ENCODE measurements around the gene MSI2. TPM values are rescaled to one million over a fixed set of nuclear protein-coding genes. Genes with fewer than 3 reads are reported as not detected.

The MSI2 gene
- total RNA-seq, 1 donor from 2014 or later: 16.8 TPM

DNA sequence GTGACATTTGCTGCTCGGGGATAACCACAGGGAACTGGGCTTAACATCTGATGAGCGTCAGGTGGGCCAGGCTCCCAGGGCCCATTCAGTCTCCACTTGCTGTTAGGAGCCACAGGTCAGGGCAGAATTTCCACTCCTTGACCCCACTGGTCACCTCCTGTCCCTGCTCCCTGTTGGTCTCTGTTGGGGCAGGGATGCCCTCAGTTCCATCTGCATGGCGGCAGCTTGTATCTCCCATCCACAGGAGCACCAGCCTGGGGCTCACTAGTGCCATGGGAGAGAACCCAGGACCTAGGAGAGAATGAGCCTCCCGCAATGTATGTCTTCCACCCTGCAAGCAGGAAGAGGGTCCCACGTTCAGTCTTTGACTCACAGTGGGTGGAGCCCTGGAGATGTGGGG, 276.6 kb downstream of the MSI2 start:
- DNase-seq: no peak

DNA sequence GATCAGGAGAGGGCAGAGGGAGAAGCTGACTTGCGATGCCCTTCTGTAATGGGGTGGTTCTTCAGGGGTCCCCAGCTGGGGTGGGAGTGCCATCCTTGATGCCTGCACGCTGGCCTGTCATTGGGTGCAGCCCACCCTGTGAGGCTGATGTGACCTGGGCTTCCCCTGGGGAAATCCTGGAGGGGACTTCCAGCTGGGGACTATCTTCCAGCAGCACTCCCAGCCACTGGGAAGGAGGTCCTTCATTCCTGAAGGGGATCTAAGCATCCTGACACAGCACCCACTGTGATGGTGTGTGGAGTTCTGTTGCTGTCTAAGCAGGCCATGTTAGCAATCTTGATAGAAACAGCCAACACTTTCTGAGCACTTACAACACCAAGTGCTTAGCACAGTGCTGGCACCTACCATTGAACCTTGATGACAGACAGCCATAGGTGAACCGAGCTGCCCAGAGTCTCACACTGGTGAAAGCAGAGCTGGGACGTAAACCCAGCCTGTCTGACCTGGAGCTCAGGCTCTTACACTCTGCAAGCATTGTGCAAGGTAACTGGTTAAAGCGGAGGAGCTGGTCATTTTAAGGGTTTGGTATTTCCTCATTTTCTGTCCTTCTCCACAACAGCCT, 277.5 kb downstream of the MSI2 start:
- DNase-seq: no peak

DNA sequence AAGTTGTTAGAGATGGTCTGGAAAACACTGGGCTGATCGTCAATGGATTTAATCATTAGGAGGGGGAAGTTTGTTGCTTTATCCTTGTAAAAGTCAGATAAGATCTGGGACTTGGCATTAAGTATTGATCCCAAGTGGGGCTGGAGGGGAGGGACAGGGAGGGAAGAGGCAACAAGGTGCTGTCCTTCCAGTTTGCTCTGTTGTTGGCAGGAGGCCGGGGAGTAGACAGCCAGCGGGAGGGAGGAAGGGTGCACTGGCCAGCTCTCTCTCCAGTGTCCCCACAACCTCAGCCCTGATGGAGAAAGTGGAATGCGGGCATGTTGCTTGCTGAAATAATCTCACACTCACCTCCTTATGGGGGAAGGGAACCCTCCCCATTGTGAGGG, 278.5 kb downstream of the MSI2 start:
- no peak for DNase-seq

DNA sequence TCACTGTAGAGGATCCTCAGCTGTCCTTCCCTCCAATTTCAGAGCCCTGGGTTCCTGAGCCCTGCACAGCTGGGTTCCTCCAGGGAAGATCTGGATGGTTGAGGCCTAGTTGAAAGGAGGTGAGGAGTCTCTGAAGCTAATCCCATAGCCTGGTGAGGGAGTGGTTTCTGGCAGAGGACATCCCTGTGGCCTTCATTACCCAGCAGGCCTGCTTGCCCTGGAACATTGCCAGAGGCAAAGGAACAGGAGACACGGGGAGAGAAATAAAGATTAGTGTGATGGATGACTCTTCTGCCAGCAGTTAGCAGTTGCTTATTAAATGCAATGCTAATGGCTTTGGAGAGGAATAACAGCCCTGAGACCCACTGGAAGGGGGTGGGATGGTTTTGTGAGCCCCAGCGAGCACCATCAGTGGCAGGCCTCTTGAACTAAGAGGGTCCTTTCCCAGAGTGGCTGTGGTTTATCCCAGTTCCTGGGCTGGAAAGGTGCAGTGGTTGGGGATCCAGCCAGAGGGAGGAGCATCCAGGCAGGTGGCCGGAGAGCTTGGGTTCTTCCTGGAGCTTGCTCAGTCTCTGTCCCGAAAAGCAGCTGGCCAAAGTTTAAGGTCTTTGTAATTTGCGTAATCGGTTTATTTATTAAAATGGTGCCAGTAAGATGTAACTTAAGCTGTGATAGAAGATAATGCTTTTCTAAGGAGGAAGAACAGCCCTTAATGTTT, 279.1 kb downstream of the MSI2 start:
- no peak for DNase-seq

DNA sequence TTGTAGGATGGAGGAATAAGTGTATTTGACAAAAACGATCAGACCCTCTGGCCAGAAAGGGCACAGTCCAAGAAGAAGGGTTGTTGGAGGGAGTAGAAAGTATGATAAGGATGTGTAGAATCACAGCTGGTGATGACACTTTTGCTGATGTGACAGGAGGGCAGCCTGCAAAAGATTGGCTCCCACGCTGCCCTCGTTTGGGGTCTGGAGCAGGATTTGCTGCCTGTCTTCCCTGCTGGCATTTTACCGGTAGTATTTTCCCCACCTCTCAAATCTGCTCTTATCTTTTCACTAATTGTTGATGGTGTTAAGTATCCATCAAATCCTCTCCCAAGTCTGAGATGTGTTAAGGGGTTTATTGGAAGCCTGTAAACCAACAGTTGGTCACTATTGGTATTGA, 280.0 kb downstream of the MSI2 start:
- no peak for DNase-seq

DNA sequence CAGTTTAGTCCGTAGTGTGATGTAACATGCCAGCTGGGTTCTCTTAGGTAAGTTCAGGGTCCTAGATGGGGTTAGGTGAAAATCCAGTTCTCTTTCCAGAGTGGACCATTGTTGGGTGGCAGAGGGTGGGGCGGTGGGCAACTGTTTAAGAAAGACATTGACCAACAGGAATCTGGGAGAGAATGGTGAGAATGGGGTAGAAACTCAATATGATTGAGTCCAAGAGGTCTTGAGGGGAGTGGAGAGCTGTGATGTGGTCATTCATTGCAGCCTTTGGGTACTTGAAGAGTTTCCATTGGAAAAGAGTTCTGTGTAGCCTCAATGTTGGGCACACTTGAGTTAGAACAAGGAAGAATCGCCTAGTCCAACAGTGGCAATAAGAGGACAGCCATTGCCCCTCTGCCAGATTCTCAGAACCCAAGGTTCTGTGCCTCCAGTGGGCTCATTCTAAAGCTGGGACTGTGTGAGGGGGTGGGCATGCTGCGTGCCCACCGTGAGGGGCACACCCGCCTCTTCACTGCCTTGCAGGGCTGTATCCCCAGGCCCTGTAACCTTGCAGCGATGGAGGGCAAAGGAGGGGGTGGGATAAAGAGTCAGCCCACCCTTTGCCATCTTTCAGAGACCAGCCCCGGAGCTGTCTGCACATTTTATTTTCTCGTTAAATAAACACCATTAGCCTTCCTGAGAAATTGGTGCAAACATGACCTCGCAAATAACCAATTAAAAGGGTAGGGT, 280.6 kb downstream of the MSI2 start:
- DNase-seq: no peak

DNA sequence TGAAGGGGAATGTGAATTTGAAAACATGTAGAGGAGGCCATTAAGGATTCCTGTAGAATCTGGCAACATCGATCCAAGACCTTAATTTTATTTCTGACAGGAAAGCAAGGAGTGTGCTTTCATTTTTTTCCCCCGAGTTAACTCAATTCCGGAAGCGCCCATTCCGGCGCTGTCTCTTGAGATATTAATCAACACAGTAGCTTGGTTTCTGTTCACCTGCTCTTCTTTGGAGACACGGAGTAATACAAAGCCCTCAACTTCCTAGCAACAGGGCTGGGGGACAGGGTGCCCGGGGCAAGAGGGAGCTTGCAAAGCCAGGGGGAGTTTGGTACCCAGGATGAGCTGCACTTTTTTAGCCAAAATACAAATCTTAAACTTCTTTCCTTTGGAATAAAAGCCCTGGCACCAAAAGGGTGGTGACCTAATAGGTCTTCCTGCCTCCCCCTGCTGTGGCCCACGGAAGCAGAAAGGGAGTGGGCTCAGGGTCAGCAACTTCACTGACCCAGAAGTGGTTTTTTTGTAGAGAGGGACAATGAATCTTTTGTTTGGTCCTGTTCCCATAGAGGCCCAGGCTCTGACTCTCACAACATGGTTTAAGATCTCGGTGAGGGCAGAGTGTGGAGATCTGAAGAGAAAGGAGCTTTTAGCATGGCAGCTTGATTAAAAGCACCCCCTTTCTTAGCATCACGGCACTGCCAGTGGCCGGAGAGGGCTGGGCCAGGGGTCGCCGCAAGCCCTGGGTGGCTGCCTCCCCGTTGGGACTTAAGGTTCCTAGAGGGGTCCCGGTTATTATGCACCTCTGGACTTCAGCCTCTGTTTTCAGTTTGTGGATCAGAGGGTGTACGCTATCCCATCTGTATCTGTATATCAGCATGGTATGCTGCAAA, 281.4 kb downstream of the MSI2 start:
- DNase-seq: peak; percentile 34

DNA sequence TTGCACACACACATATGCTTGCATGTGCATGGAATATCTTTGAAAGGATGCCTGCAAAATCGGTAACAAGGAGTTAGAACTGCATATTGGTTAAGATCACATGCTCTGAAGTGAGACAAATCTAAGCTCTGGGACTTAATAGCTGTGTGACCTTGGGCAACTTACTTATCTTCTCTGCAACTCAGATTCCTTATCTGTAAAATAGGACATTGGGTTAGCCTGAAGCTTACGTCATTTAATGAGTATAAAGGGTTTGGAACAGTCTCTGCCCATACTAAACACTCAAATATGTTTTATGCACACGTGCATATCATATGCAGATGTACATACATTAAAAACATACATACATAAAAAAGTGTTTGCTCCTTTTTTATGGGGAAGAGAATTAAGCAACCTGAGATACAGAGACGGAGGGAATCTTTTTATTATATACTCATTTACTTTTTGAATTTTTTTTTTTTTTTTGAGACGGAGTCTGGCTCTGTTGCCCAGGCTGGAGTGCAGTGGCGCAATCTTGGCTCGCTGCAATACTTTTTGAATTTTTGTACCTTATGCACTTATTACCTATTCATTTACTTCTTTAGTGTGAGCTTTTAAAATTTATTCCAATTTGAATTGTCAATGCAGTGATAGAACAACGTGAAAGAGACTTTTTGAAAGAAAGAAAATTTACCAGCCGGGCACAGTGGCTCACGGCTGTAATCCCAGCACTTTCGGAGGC, 282.6 kb downstream of the MSI2 start:
- no peak for DNase-seq

DNA sequence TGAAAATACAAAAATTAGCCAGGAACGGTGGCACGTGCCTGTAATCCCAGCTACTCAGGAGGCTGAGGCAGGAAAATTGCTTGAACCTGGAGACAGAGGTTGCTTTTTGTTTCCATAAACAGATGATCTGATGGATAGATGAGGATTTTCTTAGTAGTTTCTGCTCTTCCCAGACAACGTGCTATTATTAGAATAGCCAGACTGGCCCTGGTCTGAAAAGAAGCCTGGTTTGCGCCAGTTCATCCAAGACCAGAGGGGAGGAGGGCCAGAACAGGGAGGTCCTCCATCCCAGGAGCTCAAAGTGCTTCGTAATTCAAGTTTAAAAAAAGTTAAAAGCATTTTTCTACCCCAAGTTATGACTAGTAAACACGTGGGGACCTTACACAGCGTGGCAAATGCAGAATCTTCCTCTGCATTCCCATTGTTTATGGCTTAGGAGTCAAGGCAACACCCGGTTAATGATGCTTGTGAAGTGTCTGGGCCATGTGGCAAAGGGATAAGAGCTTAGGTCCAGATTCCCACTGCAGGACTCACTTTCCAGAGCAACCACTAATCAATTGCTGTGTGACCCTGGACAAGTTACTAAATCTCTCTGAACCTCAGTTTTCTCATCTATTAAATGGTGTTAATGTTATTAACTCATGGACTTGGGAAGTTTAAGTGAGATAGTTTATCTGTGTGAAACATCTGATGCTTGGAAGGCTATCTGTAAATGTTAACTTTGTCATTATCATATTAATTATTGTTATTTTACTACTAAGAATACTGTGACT, 283.4 kb downstream of the MSI2 start:
- no peak for DNase-seq

DNA sequence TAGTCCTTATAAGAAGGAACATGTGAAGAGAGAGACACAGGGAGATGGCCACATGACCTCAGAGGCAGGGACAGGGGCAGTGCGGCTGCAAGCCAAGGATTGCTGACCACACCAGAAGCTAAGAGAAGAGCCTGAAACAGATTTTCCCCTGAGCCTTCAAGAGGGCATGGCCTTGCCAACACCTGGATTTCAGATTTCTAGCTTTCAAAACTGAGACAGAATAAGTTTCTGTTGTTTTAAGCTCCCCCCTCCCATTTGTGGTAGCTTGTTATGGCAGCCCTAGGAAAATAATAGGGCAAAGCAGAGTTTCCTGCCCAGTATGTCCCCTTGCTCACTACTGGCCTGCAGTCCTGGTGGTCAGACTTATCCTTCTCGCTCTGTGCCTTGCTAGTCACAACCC, 284.3 kb downstream of the MSI2 start:
- DNase-seq: no peak

DNA sequence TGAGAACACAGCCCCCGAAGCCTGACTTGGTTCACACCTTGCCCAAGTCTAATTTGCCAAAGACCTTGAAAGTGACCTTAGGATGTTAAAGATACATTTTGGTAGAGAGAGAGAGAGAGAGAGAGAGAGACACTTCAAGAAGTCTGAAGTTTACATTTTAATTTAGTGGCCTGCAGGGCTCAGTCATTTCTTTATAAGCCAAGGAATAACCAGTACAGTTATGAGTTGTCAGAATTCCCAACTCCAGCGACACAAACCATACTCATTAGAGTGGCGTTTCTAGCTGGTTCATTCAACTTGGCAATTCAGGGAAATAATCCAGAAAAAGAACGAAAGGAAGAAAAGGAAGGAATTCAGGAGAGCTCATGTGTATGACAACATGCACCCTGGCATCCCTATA, 284.7 kb downstream of the MSI2 start:
- no peak for DNase-seq

DNA sequence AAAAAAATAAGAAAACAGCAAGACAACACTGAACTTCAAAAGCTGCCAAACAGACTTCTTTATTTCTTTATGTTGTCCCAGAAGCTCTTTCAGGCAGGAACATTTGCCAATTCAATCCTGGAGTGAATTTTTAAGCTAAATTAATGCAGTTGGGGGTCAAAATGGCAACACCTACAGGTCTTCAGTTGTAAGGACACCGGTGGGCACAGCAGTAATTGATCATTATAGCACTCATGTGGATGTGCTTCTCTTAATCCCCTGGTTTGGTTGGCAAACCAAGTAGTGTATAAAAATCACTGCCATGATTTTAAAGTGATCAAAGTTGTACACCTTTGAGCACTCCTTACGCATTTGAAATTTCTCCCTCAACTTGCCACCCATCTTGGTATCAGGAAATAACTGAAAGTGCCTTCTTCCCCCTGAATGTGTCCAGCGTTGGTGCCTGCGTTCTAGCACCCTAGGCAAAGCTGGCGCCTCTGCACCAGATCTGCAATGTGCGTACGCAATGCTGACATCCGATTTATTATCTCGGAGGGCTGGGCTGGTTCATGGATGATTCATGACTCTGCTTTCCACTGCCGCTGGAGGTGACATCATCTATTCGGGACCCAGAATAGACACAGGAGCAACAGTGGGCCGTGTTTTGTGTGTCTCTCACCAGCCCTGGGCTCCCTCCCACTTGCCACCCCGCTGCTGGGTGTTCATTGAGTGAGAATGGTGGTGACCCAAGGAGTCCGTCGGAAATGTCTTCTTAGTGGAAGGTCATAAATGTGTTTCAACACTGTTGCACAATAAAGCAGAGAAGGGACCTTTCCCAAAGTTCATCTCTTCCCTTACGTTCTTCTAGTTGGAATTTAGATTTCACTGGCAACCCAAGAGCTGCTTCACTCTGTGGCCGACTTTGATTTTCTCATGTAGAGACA, 285.4 kb downstream of the MSI2 start:
- DNase-seq: peak; percentile 30

DNA sequence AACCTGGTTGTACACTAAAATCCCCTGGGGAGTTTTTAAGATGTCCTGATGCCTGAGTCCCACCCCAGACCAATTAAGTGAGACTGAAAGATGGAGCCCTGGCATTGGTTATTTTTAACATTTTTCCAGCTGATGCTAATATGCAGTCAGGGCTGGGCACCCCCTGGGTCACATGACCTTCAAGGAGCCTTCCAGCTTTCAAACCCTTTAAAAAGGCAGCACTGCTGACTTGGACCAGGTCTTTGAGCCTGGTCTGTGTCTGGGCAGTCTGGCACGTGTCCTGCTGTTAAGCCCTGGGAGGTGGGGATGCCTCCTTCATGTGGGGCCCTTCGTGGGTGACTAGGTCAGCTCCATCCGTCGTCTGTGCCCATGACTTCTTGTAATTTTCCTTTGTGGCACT, 286.2 kb downstream of the MSI2 start:
- DNase-seq: no peak

DNA sequence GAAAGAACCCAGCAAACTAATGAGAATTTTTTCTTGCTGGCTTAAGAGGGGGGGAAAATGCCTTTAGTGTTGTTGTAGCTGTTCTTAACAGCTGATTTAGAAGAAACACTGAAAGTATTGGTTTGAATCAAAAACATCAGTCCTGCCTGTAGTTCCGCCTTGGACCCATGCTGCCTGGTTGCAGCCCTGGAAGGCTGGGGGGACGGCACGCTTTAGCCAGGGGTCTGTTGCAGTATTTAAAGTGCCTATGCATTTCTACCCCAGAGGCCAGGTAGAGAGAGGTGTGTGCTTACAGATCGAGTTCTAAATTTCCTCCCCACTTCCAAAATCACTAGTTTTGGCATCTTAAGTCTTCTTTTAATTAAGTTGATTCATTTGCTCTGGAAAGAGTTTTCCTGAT, 286.9 kb downstream of the MSI2 start:
- DNase-seq: no peak

DNA sequence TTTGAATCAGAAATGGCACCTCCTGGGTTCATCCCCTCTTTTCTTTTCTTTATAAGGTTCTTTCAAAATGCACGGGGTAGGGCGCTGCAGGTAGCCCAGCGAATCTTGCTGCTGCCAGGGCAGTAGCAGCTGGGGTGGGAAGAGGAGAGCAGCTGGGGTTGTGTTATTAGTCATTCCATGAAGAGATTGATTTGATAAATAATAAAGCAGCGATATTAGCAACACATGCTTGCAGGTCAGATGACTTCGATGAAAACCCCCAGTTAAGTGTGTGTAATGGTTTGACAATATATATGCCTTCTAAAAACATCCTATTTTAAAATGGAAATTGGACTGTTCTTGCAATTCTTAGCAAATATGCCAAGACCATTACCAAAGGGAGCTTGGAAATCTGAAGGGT, 288.1 kb downstream of the MSI2 start:
- no peak for DNase-seq

DNA sequence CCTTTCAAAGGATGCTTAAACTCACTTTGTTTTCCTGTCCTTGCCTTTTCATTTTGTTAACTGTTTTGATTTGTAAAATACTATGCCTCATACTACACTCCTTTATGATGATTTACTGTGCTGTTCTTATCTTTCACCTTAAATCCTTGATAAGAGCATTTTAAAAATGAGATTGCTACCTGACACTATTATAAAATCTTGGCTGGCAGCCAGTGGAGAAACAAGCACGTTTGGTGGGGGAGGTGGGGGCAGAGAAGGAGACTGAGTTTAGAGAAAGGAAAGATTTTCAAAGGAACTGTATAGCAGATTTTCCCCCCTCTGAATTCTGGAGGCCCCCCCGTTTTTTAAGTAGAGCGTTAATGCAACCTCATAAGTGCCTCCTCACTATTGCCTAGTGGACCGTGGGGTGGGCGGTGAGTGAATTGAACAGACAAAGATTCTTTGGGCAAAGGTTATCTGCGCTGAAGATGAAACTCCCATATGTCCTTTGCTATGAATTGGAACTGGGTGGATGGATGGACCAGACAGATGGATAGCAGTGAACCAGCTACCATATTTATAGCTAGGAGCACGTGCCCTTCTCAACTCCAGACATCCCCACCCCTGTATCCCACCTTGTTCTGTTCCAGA, 288.6 kb downstream of the MSI2 start:
- no peak for DNase-seq

DNA sequence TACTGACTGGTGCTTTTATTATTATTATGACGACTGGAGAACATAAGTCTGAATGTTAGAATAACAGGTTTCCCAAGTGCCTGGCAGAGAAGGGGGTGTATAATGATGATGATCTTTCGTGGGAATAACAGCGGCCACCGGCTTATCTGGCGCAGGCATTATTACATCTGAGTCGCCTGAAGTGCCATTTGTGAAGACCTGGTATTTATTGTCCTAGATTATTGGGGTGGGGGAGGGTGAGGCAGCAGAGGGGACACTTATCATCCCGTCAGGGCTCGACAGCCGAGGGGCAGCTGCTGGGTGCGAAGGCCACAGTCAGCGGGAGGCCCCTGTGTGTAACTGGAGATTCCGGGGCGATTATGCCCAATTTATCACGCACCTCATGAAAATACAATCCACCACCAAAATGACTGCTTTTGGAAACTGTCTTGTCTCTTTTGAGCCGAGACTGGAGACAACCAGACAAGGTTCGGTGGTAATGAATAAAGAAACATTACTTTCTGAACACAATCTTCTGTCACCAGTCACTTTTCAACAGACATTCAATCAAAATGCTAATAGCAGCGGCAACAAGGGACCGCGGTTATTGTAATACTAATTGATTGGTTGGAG, 289.5 kb downstream of the MSI2 start:
- no peak for DNase-seq

DNA sequence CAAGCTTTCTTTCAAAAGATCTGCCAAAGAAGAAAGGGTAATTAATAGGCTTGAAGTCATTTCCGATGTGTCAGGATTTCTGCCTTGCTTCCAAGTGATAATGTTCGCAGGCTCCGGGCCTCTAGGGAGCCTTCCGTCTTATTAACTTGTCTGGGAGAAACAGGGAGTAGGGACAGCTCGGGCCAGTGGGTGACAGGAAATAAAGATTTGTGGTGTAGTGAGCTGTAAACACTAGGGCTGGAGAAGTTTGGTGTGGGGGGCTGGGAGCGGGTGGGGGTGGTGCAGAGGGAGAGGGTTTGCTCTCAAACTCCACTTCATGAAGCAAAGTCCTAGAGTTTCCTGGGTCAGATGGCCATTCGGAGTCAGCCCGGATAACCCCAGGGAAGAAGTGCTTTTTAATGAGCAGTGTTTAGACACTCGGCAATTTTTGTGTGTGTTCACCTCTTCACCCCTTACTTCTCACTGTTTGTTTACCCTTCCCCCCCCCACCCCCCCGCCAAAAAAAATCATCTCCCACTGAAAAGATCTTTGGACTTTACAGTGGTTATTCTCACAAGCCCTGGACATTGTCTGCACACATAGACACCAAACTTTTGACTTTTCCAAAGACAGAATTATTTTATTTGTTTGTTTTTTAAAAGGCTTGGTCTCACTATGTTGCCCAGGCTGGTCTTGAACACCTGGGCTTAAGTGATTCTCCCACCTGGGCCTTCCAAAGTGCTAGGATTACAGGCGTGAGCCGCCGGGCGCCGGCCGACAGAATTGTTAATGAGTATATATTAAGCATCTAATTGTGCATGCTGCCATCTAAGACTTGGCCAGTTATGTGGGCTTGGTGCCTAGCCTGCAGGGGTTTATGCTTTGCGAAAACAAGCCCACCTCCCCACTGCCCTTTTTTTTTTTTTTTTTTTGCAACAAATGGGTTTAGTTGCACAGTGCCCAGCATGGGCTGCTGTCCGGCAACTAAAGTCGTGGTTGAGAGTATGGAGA, 292.4 kb downstream of the MSI2 start:
- peak; percentile 51 for DNase-seq

Measured in dermis blood vessel endothelial cell (primary cell).